ENCODE data around the gene TPPP. TPM values are rescaled to one million over a fixed set of nuclear protein-coding genes. Genes with fewer than 3 reads are reported as not detected.

TPPP gene
- total and polyA plus RNA-seq, 4 donors: 3.7 to 24.1 (median 5.8) TPM

GRCh38 chr5:660491-661030, 32.6 kb downstream of the TPPP start:
- Histone ChIP-seq H3K27me3 (ENCODE audit: control insufficient read depth in 3 of 3, insufficient read depth in 3 of 3, low read length in 2 of 3) (no peaks in the 10 kb centered on the region), H3K4me1 (ENCODE audit: control insufficient read depth in 5 of 5, insufficient read depth in 5 of 5, low read length in 5 of 5) (no peaks in the 10 kb centered on the region), H3K36me3 (ENCODE audit: control insufficient read depth in 4 of 4, insufficient read depth in 4 of 4, low read length in 4 of 4) (peaks cover 0 to 64% (median 34%) of the 10 kb centered on the region in 4 donors), H3K27ac (ENCODE audit: low read depth in 1 of 2, low read length in 1 of 2) (no peak overlapping the region), H3K4me3 (no peak overlapping the region), H3K9me3 (ENCODE audit: control insufficient read depth in 4 of 4, insufficient read depth in 3 of 4, low read length in 3 of 4) (peaks cover 0 to 8% (median 5%) of the 10 kb centered on the region in 4 donors), H3K9ac (ENCODE audit: insufficient read depth in 1 of 2, low read length in 2 of 2) (no peak overlapping the region)
- 95 to 96% methylated on average over 11 of the region's 11 CpGs for WGBS, 2 donors
- no peak for TF ChIP-seq CTCF (IDR thresholded peaks at IDR 0.05; ENCODE audit: control extremely low read depth, extremely low read depth)
- no peak for DNase-seq
- ATAC-seq (ENCODE audit: insufficient read depth, low FRiP score): no peak

- Histone ChIP-seq H3K4me3 (no peak overlapping the region), H3K9me3 (ENCODE audit: control insufficient read depth in 4 of 4, insufficient read depth in 3 of 4, low read length in 3 of 4) (peaks cover 0 to 8% (median 5%) of the 10 kb centered on the region in 4 donors), H3K9ac (ENCODE audit: insufficient read depth in 1 of 2, low read length in 2 of 2) (no peak overlapping the region), H3K36me3 (ENCODE audit: control insufficient read depth in 4 of 4, insufficient read depth in 4 of 4, low read length in 4 of 4) (peaks cover 0 to 64% (median 32%) of the 10 kb centered on the region in 4 donors), H3K27ac (ENCODE audit: low read depth in 1 of 2, low read length in 1 of 2) (no peak overlapping the region), H3K27me3 (ENCODE audit: control insufficient read depth in 3 of 3, insufficient read depth in 3 of 3, low read length in 2 of 3) (no peaks in the 10 kb centered on the region), H3K4me1 (ENCODE audit: control insufficient read depth in 5 of 5, insufficient read depth in 5 of 5, low read length in 5 of 5) (no peaks in the 10 kb centered on the region)
- 97% methylated on average over 16 of the region's 16 CpGs for WGBS, 2 donors
- ATAC-seq (ENCODE audit: insufficient read depth, low FRiP score): no peak
- no peak for DNase-seq
- no peak for TF ChIP-seq CTCF (IDR thresholded peaks at IDR 0.05; ENCODE audit: control extremely low read depth, extremely low read depth)
Observed at GRCh38 chr5:659496-660263, 33.5 kb downstream of the TPPP start.

GRCh38 chr5:658103-658502, 35.0 kb downstream of the TPPP start:
- H3K36me3 ChIP-seq (ENCODE audit: control insufficient read depth in 4 of 4, insufficient read depth in 4 of 4, low read length in 4 of 4): peaks cover 0 to 48% (median 28%) of the 10 kb centered on the region in 4 donors
- H3K4me3 ChIP-seq: no peak overlapping the region
- no peak overlapping the region for H3K9ac ChIP-seq (ENCODE audit: insufficient read depth in 1 of 2, low read length in 2 of 2)
- no peaks in the 10 kb centered on the region for H3K27me3 ChIP-seq (ENCODE audit: control insufficient read depth in 3 of 3, insufficient read depth in 3 of 3, low read length in 2 of 3)
- H3K4me1 ChIP-seq (ENCODE audit: control insufficient read depth in 5 of 5, insufficient read depth in 5 of 5, low read length in 5 of 5): no peaks in the 10 kb centered on the region
- ATAC-seq (ENCODE audit: insufficient read depth, low FRiP score): no peak
- no peak for TF ChIP-seq CTCF (IDR thresholded peaks at IDR 0.05; ENCODE audit: control extremely low read depth, extremely low read depth)
- DNase-seq: no peak
- H3K9me3 ChIP-seq (ENCODE audit: control insufficient read depth in 4 of 4, insufficient read depth in 3 of 4, low read length in 3 of 4): peaks cover 0 to 10% (median 5%) of the 10 kb centered on the region in 4 donors
- WGBS, 2 donors: 92 to 96% methylated on average over 5 of the region's 5 CpGs
- H3K27ac ChIP-seq (ENCODE audit: low read depth in 1 of 2, low read length in 1 of 2): no peak overlapping the region

Data from lung (tissue), 12 donors.